Measurements from ENCODE around the gene AEBP2. TPM values are rescaled to one million over a fixed set of nuclear protein-coding genes. Genes with fewer than 3 reads are reported as not detected.
"Not testable (repeated sequence)": the region's sequence is repeated elsewhere in the genome, so short reads cannot be mapped to it uniquely, and the experiment has no call there.

The AEBP2 gene
- total RNA-seq, 1 donor from 2014 or later: 64.9 TPM

- TF ChIP-seq CTCF (IDR thresholded peaks at IDR 0.05; ENCODE audit: unreplicated experiment): no peak
- Mint-ChIP-seq H3K27ac (no peak overlapping the region), H3K4me1 (ENCODE audit: low read depth) (peaks cover 13% of the 10 kb centered on the region), H3K4me3 (ENCODE audit: low read depth) (no peak overlapping the region), H3K27me3 (peaks cover 16% of the 10 kb centered on the region), H3K36me3 (ENCODE audit: insufficient read depth) (no peaks in the 10 kb centered on the region), H3K9me3 (ENCODE audit: low read depth) (peaks cover 1% of the 10 kb centered on the region)
- DNase-seq (ENCODE audit: low spot score, unreplicated experiment): no peak
Observed at GRCh38 chr12:19409376-19409775, 29.9 kb upstream of the AEBP2 start.

GRCh38 chr12:19410211-19410610 lies 29.1 kb upstream of the AEBP2 start:
- Mint-ChIP-seq H3K27me3 (peaks cover 16% of the 10 kb centered on the region), H3K9me3 (ENCODE audit: low read depth) (no peaks in the 10 kb centered on the region), H3K27ac (no peak overlapping the region), H3K4me3 (ENCODE audit: low read depth) (no peak overlapping the region), H3K4me1 (ENCODE audit: low read depth) (peaks cover 13% of the 10 kb centered on the region), H3K36me3 (ENCODE audit: insufficient read depth) (no peaks in the 10 kb centered on the region)
- no peak for TF ChIP-seq CTCF (IDR thresholded peaks at IDR 0.05; ENCODE audit: unreplicated experiment)
- DNase-seq (ENCODE audit: low spot score, unreplicated experiment): no peak

- peaks cover 16% of the 10 kb centered on the region for H3K27me3 Mint-ChIP-seq
- no peaks in the 10 kb centered on the region for H3K36me3 Mint-ChIP-seq (ENCODE audit: insufficient read depth)
- H3K9me3 Mint-ChIP-seq (ENCODE audit: low read depth): no peaks in the 10 kb centered on the region
- no peak overlapping the region for H3K4me3 Mint-ChIP-seq (ENCODE audit: low read depth)
- no peak for DNase-seq (ENCODE audit: low spot score, unreplicated experiment)
- H3K27ac Mint-ChIP-seq: no peak overlapping the region
- no peak for TF ChIP-seq CTCF (IDR thresholded peaks at IDR 0.05; ENCODE audit: unreplicated experiment)
- H3K4me1 Mint-ChIP-seq (ENCODE audit: low read depth): peaks cover 13% of the 10 kb centered on the region
Observed at GRCh38 chr12:19410629-19411185, 28.6 kb upstream of the AEBP2 start.

GRCh38 chr12:19411234-19412204 lies 27.8 kb upstream of the AEBP2 start:
- H3K27me3 Mint-ChIP-seq: peaks cover 16% of the 10 kb centered on the region
- H3K4me1 Mint-ChIP-seq (ENCODE audit: low read depth): peaks cover 13% of the 10 kb centered on the region
- H3K36me3 Mint-ChIP-seq (ENCODE audit: insufficient read depth): no peaks in the 10 kb centered on the region
- H3K4me3 Mint-ChIP-seq (ENCODE audit: low read depth): no peak overlapping the region
- DNase-seq (ENCODE audit: low spot score, unreplicated experiment): no peak
- TF ChIP-seq CTCF (IDR thresholded peaks at IDR 0.05; ENCODE audit: unreplicated experiment): no peak
- H3K27ac Mint-ChIP-seq: no peak overlapping the region
- H3K9me3 Mint-ChIP-seq (ENCODE audit: low read depth): no peaks in the 10 kb centered on the region

GRCh38 chr12:19412844-19413243 lies 26.4 kb upstream of the AEBP2 start:
- TF ChIP-seq CTCF (IDR thresholded peaks at IDR 0.05; ENCODE audit: unreplicated experiment): no peak
- H3K9me3 Mint-ChIP-seq (ENCODE audit: low read depth): peaks cover 4% of the 10 kb centered on the region
- H3K27me3 Mint-ChIP-seq: peaks cover 16% of the 10 kb centered on the region
- no peak overlapping the region for H3K4me3 Mint-ChIP-seq (ENCODE audit: low read depth)
- H3K4me1 Mint-ChIP-seq (ENCODE audit: low read depth): peaks cover 13% of the 10 kb centered on the region
- H3K36me3 Mint-ChIP-seq (ENCODE audit: insufficient read depth): peaks cover under 1% of the 10 kb centered on the region
- no peak for DNase-seq (ENCODE audit: low spot score, unreplicated experiment)
- H3K27ac Mint-ChIP-seq: no peak overlapping the region

GRCh38 chr12:19413582-19413981 lies 25.7 kb upstream of the AEBP2 start:
- H3K4me1 Mint-ChIP-seq (ENCODE audit: low read depth): peaks cover 13% of the 10 kb centered on the region
- H3K27ac Mint-ChIP-seq; H3K4me3 Mint-ChIP-seq (ENCODE audit: low read depth); H3K36me3 Mint-ChIP-seq (ENCODE audit: insufficient read depth); DNase-seq (ENCODE audit: low spot score, unreplicated experiment); H3K9me3 Mint-ChIP-seq (ENCODE audit: low read depth): not testable (repeated sequence)
- peaks cover 16% of the 10 kb centered on the region for H3K27me3 Mint-ChIP-seq
